Liver (tissue), 9 donors: ENCODE results near the gene DRGX. TPM values are rescaled to one million over a fixed set of nuclear protein-coding genes. Genes with fewer than 3 reads are reported as not detected.
A peak's percentile ranks its signal among the peaks of the same experiment; 100 is the strongest.

Source experiments
- DNase-seq: peaks from one replicate; pipeline ENCODE4 v3.0.0-alpha.2; 2017; ENCODE audit warnings: low spot score
- H3K27ac ChIP-seq, 2 donors: one replicate each; pipeline ENCODE4 v1.7.0; 2013; ENCODE audit warnings: inconsistent platforms in 2 of 2, low read length in 2 of 2, control low read depth in 1 of 2, low read depth in 1 of 2, mild to moderate bottlenecking in 1 of 2
- H3K27me3 ChIP-seq, 4 donors: one replicate each; pipeline versions ENCODE4 v1.6.1 to v1.7.0; 2013; ENCODE audit warnings: low read length in 3 of 4, inconsistent platforms in 1 of 4, mild to moderate bottlenecking in 1 of 4, moderate library complexity in 1 of 4; ENCODE audit not compliant: control insufficient read depth in 4 of 4, insufficient read depth in 4 of 4
- H3K36me3 ChIP-seq, 4 donors: one replicate each; pipeline versions ENCODE4 v1.6.1 to v1.7.0; 2013; ENCODE audit warnings: low read length in 3 of 4, mild to moderate bottlenecking in 3 of 4, low read depth in 1 of 4, moderate library complexity in 1 of 4; ENCODE audit not compliant: control insufficient read depth in 4 of 4, insufficient read depth in 3 of 4
- H3K4me1 ChIP-seq, 4 donors: one replicate each; pipeline versions ENCODE4 v1.6.1 to v1.7.0; 2013; ENCODE audit warnings: low read length in 3 of 4, mild to moderate bottlenecking in 3 of 4, moderate library complexity in 1 of 4; ENCODE audit not compliant: control insufficient read depth in 4 of 4, insufficient read depth in 4 of 4
- H3K4me3 ChIP-seq, 3 donors: one replicate each; pipeline versions ENCODE4 v1.6.1 to v1.7.0; 2013; ENCODE audit warnings: low read length in 3 of 3, control low read depth in 1 of 3, low read depth in 1 of 3, mild to moderate bottlenecking in 1 of 3
- H3K9ac ChIP-seq, 2 donors: one replicate each; pipeline ENCODE4 v1.7.0; 2013; ENCODE audit warnings: low read length in 2 of 2, mild to moderate bottlenecking in 2 of 2, moderate library complexity in 2 of 2, control low read depth in 1 of 2, low read depth in 1 of 2
- H3K9me3 ChIP-seq, 4 donors: one replicate each; pipeline versions ENCODE4 v1.6.1 to v1.7.0; 2013; ENCODE audit warnings: low read length in 3 of 4; ENCODE audit not compliant: control insufficient read depth in 4 of 4
- ATF3 ChIP-seq: IDR thresholded peaks from 2 replicates; pipeline ENCODE4 v1.6.1; 2016; ENCODE audit warnings: antibody characterized with exemption
- EGR1 ChIP-seq, 2 donors: IDR thresholded peaks; 2 replicates each; pipeline ENCODE4 v1.6.1; 2016 to 2018; ENCODE audit warnings: antibody characterized with exemption in 2 of 2, low read depth in 2 of 2
- FOXA1 ChIP-seq: IDR thresholded peaks from 2 replicates; pipeline ENCODE4 v1.6.1; 2016; ENCODE audit warnings: antibody characterized with exemption
- FOXA2 ChIP-seq: IDR thresholded peaks from 2 replicates; pipeline ENCODE4 v1.6.1; 2016; ENCODE audit warnings: antibody characterized with exemption
- GABPA ChIP-seq, 2 donors: IDR thresholded peaks in 1 of 2; conservative IDR thresholded peaks in 1 of 2; 2 replicates each; pipeline ENCODE4 v1.6.1; 2016; ENCODE audit warnings: antibody characterized with exemption in 2 of 2, mild to moderate bottlenecking in 1 of 2, moderate library complexity in 1 of 2
- HNF4A ChIP-seq, 2 donors: conservative IDR thresholded peaks; 2 replicates each; pipeline ENCODE4 v1.6.1; 2016; ENCODE audit warnings: antibody characterized with exemption in 2 of 2, mild to moderate bottlenecking in 2 of 2
- HNF4G ChIP-seq: IDR thresholded peaks from 2 replicates; pipeline ENCODE4 v1.6.1; 2016; ENCODE audit warnings: antibody characterized with exemption
- JUND ChIP-seq, 2 donors: IDR thresholded peaks; 2 replicates each; pipeline ENCODE4 v1.6.1; 2016; ENCODE audit warnings: antibody characterized with exemption in 2 of 2
- MAX ChIP-seq: IDR thresholded peaks from 2 replicates; pipeline ENCODE4 v1.6.1; 2016; ENCODE audit warnings: antibody characterized with exemption
- NR2F2 ChIP-seq: IDR thresholded peaks from 2 replicates; pipeline ENCODE4 v1.6.1; 2016; ENCODE audit warnings: antibody characterized with exemption
- RAD21 ChIP-seq, 2 donors: IDR thresholded peaks; 2 replicates each; pipeline ENCODE4 v1.6.1; 2016; ENCODE audit warnings: antibody characterized with exemption in 2 of 2, mild to moderate bottlenecking in 2 of 2
- RXRA ChIP-seq, 2 donors: IDR thresholded peaks; 2 replicates each; pipeline ENCODE4 v1.6.1; 2017 to 2018; ENCODE audit warnings: antibody characterized with exemption in 2 of 2, mild to moderate bottlenecking in 1 of 2
- SP1 ChIP-seq: IDR thresholded peaks from 2 replicates; pipeline ENCODE4 v1.6.1; 2018; ENCODE audit warnings: antibody characterized with exemption, mild to moderate bottlenecking
- TAF1 ChIP-seq: conservative IDR thresholded peaks from 2 replicates; pipeline ENCODE4 v1.6.1; 2016; ENCODE audit warnings: antibody characterized with exemption, mild to moderate bottlenecking
- YY1 ChIP-seq: IDR thresholded peaks from 2 replicates; pipeline ENCODE4 v1.6.1; 2016; ENCODE audit warnings: antibody characterized with exemption, mild to moderate bottlenecking
- WGBS: extraction: QIAGEN DNeasy Blood & Tissue Kit; methylation state at CpG from one replicate; pipeline ENCODE4 v1.1.7; 2013; 5-methylcytosine and 5-hydroxymethylcytosine counted together
- polyA plus RNA-seq, 2 donors: library from polyadenylated mRNA; stranded (reverse) in 1 of 2; unstranded in 1 of 2; fragments of 200-250 nt in 1 of 2; fragments of >200 nt in 1 of 2; fragmentation: Nextera tagmentation in 1 of 2; extraction: Ambion mirVana in 1 of 2; gene quantifications; one replicate each; pipeline versions ENCODE4 v1.2.1 to v1.2.3, GENCODE V29; 2013 to 2015
- total RNA-seq, 2 donors: library from RNA; depleted of rRNA; stranded (reverse); fragments of >200 nt; gene quantifications; one replicate each; pipeline ENCODE4 v1.2.3, GENCODE V29; 2014
- TF ChIP-seq, protein P1 (sequence below): IDR thresholded peaks from 2 replicates; pipeline ENCODE4 v1.6.1; 2016; ENCODE audit warnings: antibody characterized with exemption, mild to moderate bottlenecking
- TF ChIP-seq, protein P2 (sequence below): IDR thresholded peaks from 2 replicates; pipeline ENCODE4 v1.6.1; 2016; ENCODE audit warnings: antibody characterized with exemption
- donor health status: healthy.
- donor health status: healthy.
- donor health status: healthy.
- donor health status: healthy.
- donor health status: healthy.

DRGX gene
- total and polyA plus RNA-seq, 4 donors: not detected

DNA sequence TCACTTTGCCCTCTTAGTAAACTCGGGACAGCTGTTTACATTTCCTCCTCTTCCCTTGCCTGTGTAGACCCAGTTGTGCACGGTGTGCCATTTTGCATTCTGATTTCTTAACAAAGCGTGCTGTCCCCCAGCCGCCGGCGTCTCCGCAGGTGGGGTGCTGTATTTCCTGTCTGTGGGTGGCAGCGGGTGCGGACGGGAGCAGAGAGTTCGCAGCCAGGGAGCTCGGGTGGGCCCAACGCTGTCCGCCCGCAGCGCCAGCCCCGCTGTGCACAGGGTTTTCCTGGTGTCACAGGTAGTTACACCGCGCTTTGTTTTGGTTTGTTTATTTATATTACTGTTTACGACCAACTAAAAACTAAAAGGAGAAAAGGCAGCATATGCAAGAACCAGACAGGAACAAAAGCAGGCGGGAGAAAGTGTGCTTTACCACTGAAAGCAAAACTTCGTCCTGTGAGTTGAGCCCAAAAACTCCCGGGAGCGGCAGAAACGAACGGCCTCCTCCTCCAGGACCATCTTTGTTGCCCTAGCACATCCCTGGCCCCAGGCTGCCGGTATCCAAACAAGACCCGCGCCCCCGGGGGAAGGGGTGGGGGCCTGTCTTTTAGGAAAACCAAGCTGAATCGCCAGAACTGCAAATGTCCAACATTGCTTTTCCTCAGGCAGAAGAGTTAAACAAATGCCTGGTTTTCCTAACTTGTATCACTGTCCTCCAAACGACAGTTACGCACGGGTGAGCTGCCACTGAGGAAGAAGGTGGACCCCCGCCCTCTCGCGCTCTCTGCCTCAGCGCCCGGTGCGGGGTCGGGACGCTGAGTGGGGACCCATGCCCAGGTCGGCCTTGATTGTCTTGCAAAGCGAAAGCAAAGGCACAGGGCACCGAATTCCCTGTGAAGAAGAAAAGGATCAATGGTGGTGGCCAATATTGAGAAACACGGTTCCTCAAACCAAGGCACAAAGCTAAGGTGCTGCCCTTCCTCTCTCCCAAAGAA, 45.9 kb upstream of the DRGX start:
- 69% methylated on average over 46 of the region's 46 CpGs for WGBS
- no peak for DNase-seq
- H3K4me1 ChIP-seq: peaks cover 0 to 5% (median 3%) of the 10 kb centered on the region in 4 donors
- H3K36me3 ChIP-seq: no peaks in the 10 kb centered on the region
- no peak overlapping the region for H3K27ac ChIP-seq
- no peaks in the 10 kb centered on the region for H3K9me3 ChIP-seq
- H3K4me3 ChIP-seq: peak overlapping the region in 1 of 3 donors; percentile 11
- H3K27me3 ChIP-seq: no peaks in the 10 kb centered on the region
- H3K9ac ChIP-seq: no peak overlapping the region
- TF ChIP-seq RXRA (IDR thresholded peaks at IDR 0.05) (no peak), FOXA2 (no peak), ATF3 (no peak), RAD21 (IDR thresholded peaks at IDR 0.05) (no peak), TAF1 (no peak), JUND (IDR thresholded peaks at IDR 0.05) (no peak), YY1 (no peak), SP1 (no peak), MAX (no peak), EGR1 (IDR thresholded peaks at IDR 0.05; ENCODE audit: low read depth in 2 of 2) (no peak), GABPA (IDR thresholded peaks at IDR 0.05 in 1 of 2, conservative IDR thresholded peaks at IDR 0.05 in 1 of 2) (no peak)
- TF ChIP-seq, protein P1, sequence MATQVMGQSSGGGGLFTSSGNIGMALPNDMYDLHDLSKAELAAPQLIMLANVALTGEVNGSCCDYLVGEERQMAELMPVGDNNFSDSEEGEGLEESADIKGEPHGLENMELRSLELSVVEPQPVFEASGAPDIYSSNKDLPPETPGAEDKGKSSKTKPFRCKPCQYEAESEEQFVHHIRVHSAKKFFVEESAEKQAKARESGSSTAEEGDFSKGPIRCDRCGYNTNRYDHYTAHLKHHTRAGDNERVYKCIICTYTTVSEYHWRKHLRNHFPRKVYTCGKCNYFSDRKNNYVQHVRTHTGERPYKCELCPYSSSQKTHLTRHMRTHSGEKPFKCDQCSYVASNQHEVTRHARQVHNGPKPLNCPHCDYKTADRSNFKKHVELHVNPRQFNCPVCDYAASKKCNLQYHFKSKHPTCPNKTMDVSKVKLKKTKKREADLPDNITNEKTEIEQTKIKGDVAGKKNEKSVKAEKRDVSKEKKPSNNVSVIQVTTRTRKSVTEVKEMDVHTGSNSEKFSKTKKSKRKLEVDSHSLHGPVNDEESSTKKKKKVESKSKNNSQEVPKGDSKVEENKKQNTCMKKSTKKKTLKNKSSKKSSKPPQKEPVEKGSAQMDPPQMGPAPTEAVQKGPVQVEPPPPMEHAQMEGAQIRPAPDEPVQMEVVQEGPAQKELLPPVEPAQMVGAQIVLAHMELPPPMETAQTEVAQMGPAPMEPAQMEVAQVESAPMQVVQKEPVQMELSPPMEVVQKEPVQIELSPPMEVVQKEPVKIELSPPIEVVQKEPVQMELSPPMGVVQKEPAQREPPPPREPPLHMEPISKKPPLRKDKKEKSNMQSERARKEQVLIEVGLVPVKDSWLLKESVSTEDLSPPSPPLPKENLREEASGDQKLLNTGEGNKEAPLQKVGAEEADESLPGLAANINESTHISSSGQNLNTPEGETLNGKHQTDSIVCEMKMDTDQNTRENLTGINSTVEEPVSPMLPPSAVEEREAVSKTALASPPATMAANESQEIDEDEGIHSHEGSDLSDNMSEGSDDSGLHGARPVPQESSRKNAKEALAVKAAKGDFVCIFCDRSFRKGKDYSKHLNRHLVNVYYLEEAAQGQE: no peak

GRCh38 chr10:49435225-49435624, 39.3 kb upstream of the DRGX start:
- no peaks in the 10 kb centered on the region for H3K36me3 ChIP-seq
- TF ChIP-seq HNF4G: no peak
- no peak for TF ChIP-seq NR2F2
- TF ChIP-seq JUND (IDR thresholded peaks at IDR 0.05): no peak
- H3K4me3 ChIP-seq: no peak overlapping the region
- H3K27ac ChIP-seq: no peak overlapping the region
- 82% methylated on average over 2 of the region's 2 CpGs for WGBS
- H3K27me3 ChIP-seq: no peaks in the 10 kb centered on the region
- DNase-seq: no peak
- H3K9me3 ChIP-seq: no peaks in the 10 kb centered on the region
- no peak overlapping the region for H3K9ac ChIP-seq
- H3K4me1 ChIP-seq: peaks cover 0 to 4% (median 2%) of the 10 kb centered on the region in 4 donors

DNA sequence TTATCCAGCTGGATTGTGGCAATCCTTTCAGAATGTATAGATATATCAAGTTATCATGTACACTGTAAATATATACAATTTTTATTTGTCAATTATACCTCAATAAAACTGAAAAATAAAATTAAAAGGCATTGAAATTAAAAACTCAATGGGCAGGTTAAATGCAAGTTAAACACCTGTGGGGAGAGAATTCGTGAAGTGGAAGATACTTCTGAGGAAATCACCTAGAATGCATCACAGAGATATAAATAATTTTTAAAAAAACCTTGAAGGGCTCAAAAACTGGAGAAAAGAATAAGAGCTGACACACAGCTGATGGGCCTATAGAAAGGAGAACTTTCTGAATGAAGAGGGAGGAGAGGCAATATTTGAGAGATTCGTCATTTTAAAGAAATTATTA, 37.2 kb upstream of the DRGX start:
- Histone ChIP-seq H3K27ac (no peak overlapping the region), H3K4me1 (no peaks in the 10 kb centered on the region), H3K9ac (no peak overlapping the region), H3K36me3 (no peaks in the 10 kb centered on the region), H3K9me3 (no peaks in the 10 kb centered on the region), H3K4me3 (no peak overlapping the region), H3K27me3 (no peaks in the 10 kb centered on the region)
- WGBS: 94% methylated on average over 2 of the region's 2 CpGs
- DNase-seq: no peak
- TF ChIP-seq, protein P1: no peak
- no peak for TF ChIP-seq MAX
- TF ChIP-seq FOXA2: no peak
- no peak for TF ChIP-seq HNF4A (conservative IDR thresholded peaks at IDR 0.05)
- TF ChIP-seq ATF3: no peak
- TF ChIP-seq, protein P2, sequence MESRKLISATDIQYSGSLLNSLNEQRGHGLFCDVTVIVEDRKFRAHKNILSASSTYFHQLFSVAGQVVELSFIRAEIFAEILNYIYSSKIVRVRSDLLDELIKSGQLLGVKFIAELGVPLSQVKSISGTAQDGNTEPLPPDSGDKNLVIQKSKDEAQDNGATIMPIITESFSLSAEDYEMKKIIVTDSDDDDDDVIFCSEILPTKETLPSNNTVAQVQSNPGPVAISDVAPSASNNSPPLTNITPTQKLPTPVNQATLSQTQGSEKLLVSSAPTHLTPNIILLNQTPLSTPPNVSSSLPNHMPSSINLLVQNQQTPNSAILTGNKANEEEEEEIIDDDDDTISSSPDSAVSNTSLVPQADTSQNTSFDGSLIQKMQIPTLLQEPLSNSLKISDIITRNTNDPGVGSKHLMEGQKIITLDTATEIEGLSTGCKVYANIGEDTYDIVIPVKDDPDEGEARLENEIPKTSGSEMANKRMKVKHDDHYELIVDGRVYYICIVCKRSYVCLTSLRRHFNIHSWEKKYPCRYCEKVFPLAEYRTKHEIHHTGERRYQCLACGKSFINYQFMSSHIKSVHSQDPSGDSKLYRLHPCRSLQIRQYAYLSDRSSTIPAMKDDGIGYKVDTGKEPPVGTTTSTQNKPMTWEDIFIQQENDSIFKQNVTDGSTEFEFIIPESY: no peak
- TF ChIP-seq FOXA1: no peak
